Tibial nerve (tissue), 3 donors: ENCODE results near the gene HAPLN1.

ENCODE experiments used
- POLR2A ChIP-seq, 2 donors: fragments of 450-650 bp; IDR thresholded peaks; one replicate each; pipeline ENCODE4 v1.6.1; 2017; ENCODE audit warnings: antibody characterized with exemption in 2 of 2, mild to moderate bottlenecking in 2 of 2, moderate library complexity in 2 of 2
- TF ChIP-seq, protein P1 (sequence below), 5 experiments: fragments of 200-600 bp in 3 of 5; fragments of 450-650 bp in 2 of 5; sonication (generic) in 3 of 5; IDR thresholded peaks; one replicate each; pipeline ENCODE4 v1.5.1; 2016 to 2019; ENCODE audit warnings: antibody characterized with exemption in 5 of 5, mild to moderate bottlenecking in 3 of 5, moderate library complexity in 2 of 5

DNA sequence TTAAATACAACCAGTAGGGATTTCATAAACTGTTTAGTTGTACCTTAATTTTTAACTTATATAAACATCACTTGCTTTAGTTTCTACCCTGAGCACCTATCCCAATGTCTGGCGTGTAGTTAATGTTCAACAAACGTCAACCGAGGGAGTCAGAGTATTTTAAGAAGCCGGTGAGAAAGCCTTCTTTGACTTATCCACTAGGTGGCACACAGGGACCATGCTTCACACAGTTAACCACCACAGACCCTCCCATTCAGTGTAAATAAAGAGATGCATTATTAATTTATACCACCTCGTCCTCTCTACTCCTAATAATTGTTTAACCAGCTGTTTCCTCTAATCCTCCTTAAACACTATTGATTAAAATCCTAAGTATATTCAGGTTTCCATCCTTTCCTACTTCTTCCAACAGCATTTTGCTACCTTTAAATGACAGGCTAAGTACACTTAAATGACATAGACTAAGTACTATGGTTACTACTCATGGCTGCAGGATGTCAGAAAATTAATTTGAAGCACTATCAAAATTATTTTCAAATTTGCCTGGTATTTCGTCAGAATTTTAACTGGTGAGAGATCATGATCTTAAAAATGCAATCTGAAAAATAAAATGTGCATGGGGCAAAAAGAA lies 2.3 kb downstream of the HAPLN1 start:
- TF ChIP-seq, protein P1, sequence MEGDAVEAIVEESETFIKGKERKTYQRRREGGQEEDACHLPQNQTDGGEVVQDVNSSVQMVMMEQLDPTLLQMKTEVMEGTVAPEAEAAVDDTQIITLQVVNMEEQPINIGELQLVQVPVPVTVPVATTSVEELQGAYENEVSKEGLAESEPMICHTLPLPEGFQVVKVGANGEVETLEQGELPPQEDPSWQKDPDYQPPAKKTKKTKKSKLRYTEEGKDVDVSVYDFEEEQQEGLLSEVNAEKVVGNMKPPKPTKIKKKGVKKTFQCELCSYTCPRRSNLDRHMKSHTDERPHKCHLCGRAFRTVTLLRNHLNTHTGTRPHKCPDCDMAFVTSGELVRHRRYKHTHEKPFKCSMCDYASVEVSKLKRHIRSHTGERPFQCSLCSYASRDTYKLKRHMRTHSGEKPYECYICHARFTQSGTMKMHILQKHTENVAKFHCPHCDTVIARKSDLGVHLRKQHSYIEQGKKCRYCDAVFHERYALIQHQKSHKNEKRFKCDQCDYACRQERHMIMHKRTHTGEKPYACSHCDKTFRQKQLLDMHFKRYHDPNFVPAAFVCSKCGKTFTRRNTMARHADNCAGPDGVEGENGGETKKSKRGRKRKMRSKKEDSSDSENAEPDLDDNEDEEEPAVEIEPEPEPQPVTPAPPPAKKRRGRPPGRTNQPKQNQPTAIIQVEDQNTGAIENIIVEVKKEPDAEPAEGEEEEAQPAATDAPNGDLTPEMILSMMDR (IDR thresholded peaks at IDR 0.05), result peak; percentile 65 to 80 (median 78)
- no peak for TF ChIP-seq POLR2A (IDR thresholded peaks at IDR 0.05)
